Ascending aorta (tissue), 2 donors: ENCODE data around the gene FAM98A. TPM values are rescaled to one million over a fixed set of nuclear protein-coding genes. Genes with fewer than 3 reads are reported as not detected.

Experiments
- DNase-seq, 2 donors: peaks; one replicate each; pipeline ENCODE4 v3.0.0-alpha.2; 2019; ENCODE audit warnings: low spot score in 2 of 2
- H3K27ac ChIP-seq, 2 donors: fragments of 200-600 bp; sonication (generic); one replicate each; pipeline ENCODE4 v1.5.1; 2016 to 2017; ENCODE audit warnings: mild to moderate bottlenecking in 1 of 2
- H3K27me3 ChIP-seq: fragments of 200-600 bp; sonication (generic); one replicate; pipeline ENCODE4 v1.5.1; 2017
- H3K36me3 ChIP-seq, 2 donors: fragments of 200-600 bp; sonication (generic); one replicate each; pipeline ENCODE4 v1.5.1; 2016
- H3K4me1 ChIP-seq, 2 donors: fragments of 200-600 bp; sonication (generic); one replicate each; pipeline ENCODE4 v1.5.1; 2016 to 2017; ENCODE audit warnings: mild to moderate bottlenecking in 1 of 2
- H3K4me3 ChIP-seq, 2 donors: fragments of 200-600 bp; sonication (generic); one replicate each; pipeline ENCODE4 v1.5.1; 2016 to 2017; ENCODE audit warnings: mild to moderate bottlenecking in 1 of 2
- H3K9me3 ChIP-seq, 2 donors: fragments of 200-600 bp; sonication (generic); one replicate each; pipeline ENCODE4 v1.5.1; 2016
- intact Hi-C: fragments of 100-400 bp; cut with DNase I; formaldehyde crosslinking; loops from one replicate; pipeline ENCODE4 v1.15.1; 2023
- total RNA-seq: library from RNA; depleted of rRNA; stranded (reverse); fragments of >200 nt; gene quantifications from one replicate; pipeline ENCODE4 v1.1.0, GENCODE V29; 2016
- TF ChIP-seq, protein P1 (sequence below), 3 experiments: fragments of 200-600 bp in 2 of 3; fragments of 450-650 bp in 1 of 3; sonication (generic) in 2 of 3; IDR thresholded peaks; one replicate each; pipeline ENCODE4 v1.5.1; 2016 to 2019; ENCODE audit warnings: antibody characterized with exemption in 3 of 3, mild to moderate bottlenecking in 1 of 3, moderate library complexity in 1 of 3

FAM98A gene
- total RNA-seq, 1 donor from 2014 or later: 34.8 TPM

DNA sequence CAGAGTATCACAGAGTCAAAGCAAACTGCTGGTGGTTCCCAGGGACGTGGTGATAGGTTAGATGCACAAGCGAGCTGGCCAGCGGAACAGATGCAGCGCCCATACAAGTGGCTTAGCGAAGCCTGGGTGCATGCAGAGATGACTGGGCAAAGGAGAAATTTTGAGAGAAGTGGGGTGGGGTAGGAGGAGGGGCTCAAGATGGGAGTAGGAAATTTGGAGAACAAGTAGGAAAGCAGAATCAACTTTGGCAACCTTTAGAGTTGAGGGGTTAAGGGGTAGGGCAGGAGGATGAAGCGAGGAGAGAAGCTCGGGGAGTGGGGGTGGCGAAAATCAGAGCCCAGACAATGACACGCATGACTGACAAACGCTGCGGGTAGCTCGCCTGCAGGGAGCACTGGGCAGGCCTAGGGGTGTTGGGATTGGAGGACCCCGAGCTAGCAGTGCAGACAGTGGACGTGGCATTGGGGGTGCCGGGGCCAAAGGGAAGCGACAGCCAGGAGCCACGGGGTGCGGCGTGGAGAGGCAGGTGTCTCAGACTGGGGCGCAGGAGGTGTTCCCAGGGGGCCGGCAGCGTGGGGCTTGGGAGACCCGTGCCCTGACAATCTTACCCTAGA, 431 bp downstream of the FAM98A start:
- H3K4me1 ChIP-seq: peaks cover 3 to 13% of the 10 kb centered on the region in 2 donors
- H3K36me3 ChIP-seq: peaks cover 0 to 1% of the 10 kb centered on the region in 2 donors
- intact Hi-C loops: loop anchor here (5.0 kb wide), 4 partner anchors 881 to 1431 kb away; partner anchors contain the start of genes BIRC6, SLC30A6 and TTC27
- DNase-seq: peak; percentile 16 to 75
- H3K4me3 ChIP-seq: peak overlapping the region; percentile 67 to 100
- peak overlapping the region; percentile 80 to 90 for H3K27ac ChIP-seq
- no peaks in the 10 kb centered on the region for H3K27me3 ChIP-seq
- no peaks in the 10 kb centered on the region for H3K9me3 ChIP-seq
- TF ChIP-seq, protein P1, sequence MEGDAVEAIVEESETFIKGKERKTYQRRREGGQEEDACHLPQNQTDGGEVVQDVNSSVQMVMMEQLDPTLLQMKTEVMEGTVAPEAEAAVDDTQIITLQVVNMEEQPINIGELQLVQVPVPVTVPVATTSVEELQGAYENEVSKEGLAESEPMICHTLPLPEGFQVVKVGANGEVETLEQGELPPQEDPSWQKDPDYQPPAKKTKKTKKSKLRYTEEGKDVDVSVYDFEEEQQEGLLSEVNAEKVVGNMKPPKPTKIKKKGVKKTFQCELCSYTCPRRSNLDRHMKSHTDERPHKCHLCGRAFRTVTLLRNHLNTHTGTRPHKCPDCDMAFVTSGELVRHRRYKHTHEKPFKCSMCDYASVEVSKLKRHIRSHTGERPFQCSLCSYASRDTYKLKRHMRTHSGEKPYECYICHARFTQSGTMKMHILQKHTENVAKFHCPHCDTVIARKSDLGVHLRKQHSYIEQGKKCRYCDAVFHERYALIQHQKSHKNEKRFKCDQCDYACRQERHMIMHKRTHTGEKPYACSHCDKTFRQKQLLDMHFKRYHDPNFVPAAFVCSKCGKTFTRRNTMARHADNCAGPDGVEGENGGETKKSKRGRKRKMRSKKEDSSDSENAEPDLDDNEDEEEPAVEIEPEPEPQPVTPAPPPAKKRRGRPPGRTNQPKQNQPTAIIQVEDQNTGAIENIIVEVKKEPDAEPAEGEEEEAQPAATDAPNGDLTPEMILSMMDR (IDR thresholded peaks at IDR 0.05): no peak

DNA sequence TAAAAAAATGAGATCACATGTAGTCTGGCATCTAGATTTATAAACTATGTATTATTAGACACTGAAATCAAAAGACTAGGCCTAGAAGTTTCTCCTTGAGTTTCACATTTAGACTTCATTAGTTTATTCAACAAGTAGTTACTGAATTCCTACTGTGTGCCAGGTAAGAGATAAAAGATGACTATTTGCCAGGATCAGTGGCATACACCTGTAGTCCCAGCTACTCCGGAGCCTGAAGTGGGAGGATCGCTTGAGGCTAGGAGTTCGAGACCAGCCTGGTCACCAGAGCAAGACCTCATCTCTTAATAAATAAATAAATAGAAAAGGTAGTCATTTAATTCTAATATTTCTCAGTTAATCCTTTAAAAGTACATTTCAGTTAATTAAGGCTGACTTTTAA, 2.1 kb downstream of the FAM98A start:
- Histone ChIP-seq H3K27me3 (no peaks in the 10 kb centered on the region), H3K27ac (no peak overlapping the region), H3K4me1 (peaks cover 3 to 13% of the 10 kb centered on the region in 2 donors), H3K4me3 (peak overlapping the region in 1 of 2 donors; percentile 100), H3K36me3 (peaks cover 0 to 14% of the 10 kb centered on the region in 2 donors), H3K9me3 (no peaks in the 10 kb centered on the region)
- no peak for DNase-seq
- TF ChIP-seq, protein P1 (IDR thresholded peaks at IDR 0.05): no peak
- intact Hi-C loops: loop anchor here (5.0 kb wide), 4 partner anchors 880 to 1430 kb away; partner anchors contain the start of genes BIRC6, SLC30A6 and TTC27

DNA sequence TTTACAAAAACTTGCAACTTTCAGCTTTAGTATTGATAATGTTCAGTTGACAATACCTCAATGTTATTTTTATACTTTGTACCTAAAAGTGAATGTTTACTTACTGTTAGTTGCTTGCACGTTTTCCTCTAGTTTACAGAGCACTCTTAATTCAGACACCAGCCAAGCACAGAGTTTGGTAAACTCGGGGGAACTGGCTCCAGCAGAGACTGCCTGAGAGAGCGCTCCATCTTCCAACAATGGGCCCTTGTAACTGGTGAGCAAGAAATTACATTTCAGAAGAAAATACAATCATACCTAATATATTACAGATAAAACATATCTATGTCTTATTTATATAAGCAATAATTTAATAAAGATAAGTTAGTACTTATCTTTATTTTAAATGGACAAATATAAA, 3.7 kb downstream of the FAM98A start:
- Histone ChIP-seq H3K9me3 (no peaks in the 10 kb centered on the region), H3K27ac (no peak overlapping the region), H3K4me3 (no peak overlapping the region), H3K27me3 (no peaks in the 10 kb centered on the region), H3K36me3 (peaks cover 0 to 20% of the 10 kb centered on the region in 2 donors), H3K4me1 (peaks cover 3 to 13% of the 10 kb centered on the region in 2 donors)
- intact Hi-C loops: loop anchor here (5.0 kb wide), 4 partner anchors 878 to 1428 kb away; partner anchors contain the start of genes BIRC6, SLC30A6 and TTC27
- TF ChIP-seq, protein P1 (IDR thresholded peaks at IDR 0.05): no peak
- DNase-seq: no peak

DNA sequence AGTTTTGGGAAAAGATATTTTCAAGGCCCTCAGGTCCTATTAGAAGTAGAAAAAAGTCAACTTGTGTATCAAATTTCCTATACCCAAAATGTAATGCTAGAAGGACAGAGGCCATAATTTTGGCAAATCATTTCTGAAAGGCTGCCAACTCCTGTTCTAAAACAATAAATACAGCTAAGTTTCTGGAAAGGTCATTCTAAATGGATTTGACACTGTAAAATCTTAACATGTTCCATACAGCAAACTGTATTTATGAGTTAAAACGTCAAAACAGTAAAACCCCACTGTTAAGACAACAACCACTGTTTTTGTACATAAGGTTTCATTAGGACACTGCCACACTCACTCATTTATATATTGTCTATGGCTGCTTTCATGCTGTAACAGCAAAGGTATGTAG, 9.7 kb downstream of the FAM98A start:
- H3K27me3 ChIP-seq: no peaks in the 10 kb centered on the region
- H3K9me3 ChIP-seq: no peaks in the 10 kb centered on the region
- intact Hi-C loops: loop anchor here (10.0 kb wide), 3 partner anchors 215 to 1035 kb away; partner anchors contain the start of gene LTBP1
- DNase-seq: no peak
- no peak overlapping the region for H3K4me3 ChIP-seq
- peaks cover 0 to 13% of the 10 kb centered on the region in 2 donors for H3K4me1 ChIP-seq
- TF ChIP-seq, protein P1 (IDR thresholded peaks at IDR 0.05): no peak
- H3K27ac ChIP-seq: peak overlapping the region in 1 of 2 donors; percentile 26
- H3K36me3 ChIP-seq: peaks cover 24 to 51% of the 10 kb centered on the region in 2 donors

DNA sequence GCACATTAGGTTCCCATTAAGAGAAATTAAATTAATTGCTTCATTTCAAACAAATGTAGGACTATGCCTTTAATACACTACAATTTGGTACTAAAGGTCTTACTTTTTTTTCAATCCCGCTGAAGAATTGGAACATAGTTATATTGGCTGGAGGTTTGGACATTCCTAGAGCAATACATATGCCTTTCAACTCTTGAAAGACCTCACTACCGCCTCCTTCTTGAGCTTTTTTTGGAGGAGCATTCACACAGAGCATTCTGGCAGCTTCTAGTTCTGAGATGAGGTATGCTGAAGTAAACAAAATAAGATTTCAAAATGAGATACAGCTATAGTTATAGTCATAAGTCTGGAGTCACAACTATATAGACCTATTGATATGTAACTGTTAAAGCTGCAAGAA, 10.9 kb downstream of the FAM98A start:
- H3K27ac ChIP-seq: no peak overlapping the region
- TF ChIP-seq, protein P1 (IDR thresholded peaks at IDR 0.05): no peak
- H3K36me3 ChIP-seq: peaks cover 29 to 52% of the 10 kb centered on the region in 2 donors
- no peak for DNase-seq
- no peak overlapping the region for H3K4me3 ChIP-seq
- H3K4me1 ChIP-seq: peaks cover 0 to 10% of the 10 kb centered on the region in 2 donors
- H3K27me3 ChIP-seq: no peaks in the 10 kb centered on the region
- H3K9me3 ChIP-seq: no peaks in the 10 kb centered on the region
- intact Hi-C loops: loop anchor here (10.0 kb wide), 3 partner anchors 213 to 1033 kb away; partner anchors contain the start of gene LTBP1
